ENCODE data around the gene DES.

DES gene

DNA sequence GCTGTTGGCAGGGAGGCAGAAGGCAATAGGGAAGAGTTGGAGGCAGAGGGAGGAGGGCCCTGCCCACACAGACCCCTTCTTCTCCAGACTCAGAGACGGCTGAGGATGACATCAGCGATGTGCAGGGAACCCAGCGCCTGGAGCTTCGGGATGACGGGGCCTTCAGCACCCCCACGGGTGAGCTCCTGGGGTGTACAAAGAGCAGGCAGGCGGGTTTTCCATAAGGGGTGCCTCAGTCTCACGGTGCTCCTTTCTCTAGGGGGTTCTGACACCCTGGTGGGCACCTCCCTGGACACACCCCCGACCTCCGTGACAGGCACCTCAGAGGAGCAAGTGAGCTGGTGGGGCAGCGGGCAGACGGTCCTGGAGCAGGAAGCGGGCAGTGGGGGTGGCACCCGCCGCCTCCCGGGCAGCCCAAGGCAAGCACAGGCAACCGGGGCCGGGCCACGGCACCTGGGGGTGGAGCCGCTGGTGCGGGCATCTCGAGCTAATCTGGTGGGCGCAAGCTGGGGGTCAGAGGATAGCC is 26.5 kb downstream of the DES start:
- no peak overlapping the region for H3K27ac Mint-ChIP-seq
- peaks cover 10% of the 10 kb centered on the region for H3K4me1 Mint-ChIP-seq (ENCODE audit: low read depth)
- H3K36me3 Mint-ChIP-seq (ENCODE audit: low read depth) = no peaks in the 10 kb centered on the region
- H3K4me3 Mint-ChIP-seq = no peak overlapping the region
- no peak for DNase-seq (ENCODE audit: low spot score)
- H3K27me3 Mint-ChIP-seq (ENCODE audit: low read depth) = peaks cover 57% of the 10 kb centered on the region
- no peaks in the 10 kb centered on the region for H3K9me3 Mint-ChIP-seq

DNA sequence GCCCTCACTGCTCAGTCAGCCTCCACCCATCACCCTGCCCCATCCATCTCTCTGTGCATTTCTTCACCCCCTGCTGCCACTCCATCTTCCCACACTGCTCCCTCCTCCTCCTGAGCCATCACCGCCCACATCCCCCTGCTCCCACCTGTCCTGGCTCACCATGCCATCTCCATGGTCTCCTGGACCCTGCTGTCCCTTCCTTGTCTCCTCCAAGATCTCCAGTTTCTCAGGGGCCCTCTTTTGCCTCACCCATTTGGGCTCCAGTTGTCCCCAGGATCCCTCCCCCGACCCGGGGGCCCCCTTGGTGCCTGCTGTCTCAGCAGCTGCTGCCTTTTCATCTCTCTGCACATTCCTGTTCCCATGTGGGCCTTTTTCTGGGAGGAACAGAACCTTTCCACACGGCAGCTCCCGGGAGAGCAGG is 27.1 kb downstream of the DES start:
- Mint-ChIP-seq H3K36me3 (ENCODE audit: low read depth) (no peaks in the 10 kb centered on the region), H3K27ac (no peak overlapping the region), H3K27me3 (ENCODE audit: low read depth) (peaks cover 63% of the 10 kb centered on the region), H3K4me1 (ENCODE audit: low read depth) (peaks cover 10% of the 10 kb centered on the region), H3K9me3 (no peaks in the 10 kb centered on the region), H3K4me3 (no peak overlapping the region)
- no peak for DNase-seq (ENCODE audit: low spot score)

DNA sequence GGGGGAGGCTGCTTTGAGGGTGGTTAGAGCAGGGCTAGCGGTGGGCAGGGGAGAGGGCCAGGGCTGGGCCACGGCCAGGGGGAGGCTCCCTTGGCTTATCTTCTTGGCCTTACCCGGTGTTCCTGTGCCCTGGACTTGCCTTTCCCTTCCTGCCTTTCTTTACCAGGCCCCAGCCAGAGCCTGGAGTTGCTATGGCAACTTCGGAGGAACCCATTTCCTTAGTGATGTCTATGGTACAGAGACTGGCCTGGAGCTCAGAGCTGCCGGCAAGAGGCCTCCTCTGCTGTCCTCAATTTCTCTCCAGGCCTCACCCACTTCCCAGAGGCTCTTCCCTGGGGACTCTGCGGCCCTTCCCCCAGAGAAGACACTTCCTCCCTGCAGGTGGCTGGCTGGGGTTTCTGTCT is 27.9 kb downstream of the DES start:
- no peak for DNase-seq (ENCODE audit: low spot score)
- Mint-ChIP-seq H3K9me3 (no peaks in the 10 kb centered on the region), H3K4me3 (no peak overlapping the region), H3K36me3 (ENCODE audit: low read depth) (no peaks in the 10 kb centered on the region), H3K4me1 (ENCODE audit: low read depth) (peaks cover 7% of the 10 kb centered on the region), H3K27me3 (ENCODE audit: low read depth) (peaks cover 64% of the 10 kb centered on the region), H3K27ac (no peak overlapping the region)

DNA sequence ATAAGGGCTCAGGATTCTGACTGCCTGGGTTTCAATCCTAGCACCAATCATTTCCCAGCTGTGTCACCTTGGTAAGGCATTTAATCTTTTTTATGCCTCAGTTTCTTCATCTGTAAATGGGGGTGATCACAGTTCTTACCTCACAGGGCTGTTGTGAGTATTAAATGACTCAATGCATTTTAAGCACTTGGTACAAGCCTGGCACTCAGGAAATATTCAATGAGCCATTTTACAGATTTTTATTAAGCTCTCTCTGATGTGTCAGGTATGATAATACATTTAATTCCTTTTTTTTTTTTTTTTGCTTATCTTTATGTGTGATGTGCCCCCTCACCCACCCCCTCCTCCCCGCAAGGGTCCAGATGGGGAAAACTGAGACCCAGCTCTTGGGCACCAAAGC is 28.5 kb downstream of the DES start:
- peaks cover 59% of the 10 kb centered on the region for H3K27me3 Mint-ChIP-seq (ENCODE audit: low read depth)
- H3K9me3 Mint-ChIP-seq = no peaks in the 10 kb centered on the region
- no peaks in the 10 kb centered on the region for H3K36me3 Mint-ChIP-seq (ENCODE audit: low read depth)
- H3K4me3 Mint-ChIP-seq = no peak overlapping the region
- peaks cover 3% of the 10 kb centered on the region for H3K4me1 Mint-ChIP-seq (ENCODE audit: low read depth)
- DNase-seq (ENCODE audit: low spot score) = no peak
- no peak overlapping the region for H3K27ac Mint-ChIP-seq

DNA sequence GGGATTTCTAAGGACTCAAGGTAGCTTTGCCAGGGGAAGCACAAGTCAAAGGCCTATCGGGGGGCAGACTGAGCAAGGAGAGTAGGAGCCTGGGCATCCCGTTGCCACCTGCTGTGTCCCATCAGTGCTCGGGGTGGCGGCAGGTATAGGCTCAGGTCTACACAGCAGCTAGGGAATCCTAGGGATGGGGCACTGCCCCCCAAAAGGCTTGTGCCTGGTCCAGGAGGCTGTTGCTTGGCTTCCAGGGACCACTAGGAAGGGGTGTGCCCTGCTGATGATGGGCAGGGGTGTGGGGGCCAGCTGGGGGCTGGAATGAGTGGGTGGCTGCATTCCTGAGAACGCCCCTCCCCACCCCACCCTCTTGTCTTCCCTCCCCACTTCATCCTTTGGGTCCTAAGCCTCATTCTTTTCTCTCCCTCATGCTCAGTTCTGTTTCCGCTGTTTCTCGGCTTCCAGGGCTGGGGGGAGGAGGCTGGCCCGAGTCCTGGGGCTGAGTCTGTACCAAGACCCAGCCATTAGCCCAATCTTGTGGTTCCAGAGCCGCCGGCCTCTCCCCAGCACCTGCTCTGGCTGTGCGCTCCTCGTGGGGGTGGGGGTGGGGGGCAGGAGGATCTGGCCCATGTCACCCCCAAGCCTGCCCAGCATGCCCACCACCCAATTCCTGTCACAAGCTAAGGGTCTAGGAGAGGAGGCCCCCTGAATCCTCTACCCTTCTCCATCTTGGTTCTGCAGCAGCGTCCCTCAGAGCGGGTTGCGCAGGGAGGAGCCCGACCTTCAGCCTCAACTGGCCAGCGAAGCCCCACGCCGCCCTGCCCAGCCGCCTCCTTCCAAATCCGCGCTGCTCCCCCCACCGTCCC is 29.3 kb downstream of the DES start:
- Mint-ChIP-seq H3K9me3 (no peaks in the 10 kb centered on the region), H3K27me3 (ENCODE audit: low read depth) (peaks cover 57% of the 10 kb centered on the region), H3K4me1 (ENCODE audit: low read depth) (peaks cover 3% of the 10 kb centered on the region), H3K36me3 (ENCODE audit: low read depth) (no peaks in the 10 kb centered on the region), H3K27ac (no peak overlapping the region), H3K4me3 (no peak overlapping the region)
- no peak for DNase-seq (ENCODE audit: low spot score)

DNA sequence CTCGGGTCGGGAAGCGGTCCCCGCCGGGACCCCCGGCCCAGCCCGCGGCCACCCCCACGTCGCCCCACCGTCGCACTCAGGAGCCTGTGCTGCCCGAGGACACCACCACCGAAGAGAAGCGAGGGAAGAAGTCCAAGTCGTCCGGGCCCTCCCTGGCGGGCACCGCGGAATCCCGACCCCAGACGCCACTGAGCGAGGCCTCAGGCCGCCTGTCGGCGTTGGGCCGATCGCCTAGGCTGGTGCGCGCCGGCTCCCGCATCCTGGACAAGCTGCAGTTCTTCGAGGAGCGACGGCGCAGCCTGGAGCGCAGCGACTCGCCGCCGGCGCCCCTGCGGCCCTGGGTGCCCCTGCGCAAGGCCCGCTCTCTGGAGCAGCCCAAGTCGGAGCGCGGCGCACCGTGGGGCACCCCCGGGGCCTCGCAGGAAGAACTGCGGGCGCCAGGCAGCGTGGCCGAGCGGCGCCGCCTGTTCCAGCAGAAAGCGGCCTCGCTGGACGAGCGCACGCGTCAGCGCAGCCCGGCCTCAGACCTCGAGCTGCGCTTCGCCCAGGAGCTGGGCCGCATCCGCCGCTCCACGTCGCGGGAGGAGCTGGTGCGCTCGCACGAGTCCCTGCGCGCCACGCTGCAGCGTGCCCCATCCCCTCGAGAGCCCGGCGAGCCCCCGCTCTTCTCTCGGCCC is 30.1 kb downstream of the DES start:
- H3K4me1 Mint-ChIP-seq (ENCODE audit: low read depth) = no peaks in the 10 kb centered on the region
- H3K4me3 Mint-ChIP-seq = no peak overlapping the region
- no peak for DNase-seq (ENCODE audit: low spot score)
- H3K36me3 Mint-ChIP-seq (ENCODE audit: low read depth) = no peaks in the 10 kb centered on the region
- H3K27me3 Mint-ChIP-seq (ENCODE audit: low read depth) = peaks cover 56% of the 10 kb centered on the region
- H3K27ac Mint-ChIP-seq = no peak overlapping the region
- H3K9me3 Mint-ChIP-seq = no peaks in the 10 kb centered on the region

DNA sequence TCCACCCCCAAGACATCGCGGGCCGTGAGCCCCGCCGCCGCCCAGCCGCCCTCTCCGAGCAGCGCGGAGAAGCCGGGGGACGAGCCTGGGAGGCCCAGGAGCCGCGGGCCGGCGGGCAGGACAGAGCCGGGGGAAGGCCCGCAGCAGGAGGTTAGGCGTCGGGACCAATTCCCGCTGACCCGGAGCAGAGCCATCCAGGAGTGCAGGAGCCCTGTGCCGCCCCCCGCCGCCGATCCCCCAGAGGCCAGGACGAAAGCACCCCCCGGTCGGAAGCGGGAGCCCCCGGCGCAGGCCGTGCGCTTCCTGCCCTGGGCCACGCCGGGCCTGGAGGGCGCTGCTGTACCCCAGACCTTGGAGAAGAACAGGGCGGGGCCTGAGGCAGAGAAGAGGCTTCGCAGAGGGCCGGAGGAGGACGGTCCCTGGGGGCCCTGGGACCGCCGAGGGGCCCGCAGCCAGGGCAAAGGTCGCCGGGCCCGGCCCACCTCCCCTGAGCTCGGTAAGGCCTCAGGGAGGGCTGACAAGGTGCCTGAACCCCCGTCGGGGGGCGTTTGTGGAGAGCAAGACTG is 30.7 kb downstream of the DES start:
- no peak overlapping the region for H3K4me3 Mint-ChIP-seq
- H3K4me1 Mint-ChIP-seq (ENCODE audit: low read depth) = no peaks in the 10 kb centered on the region
- no peak overlapping the region for H3K27ac Mint-ChIP-seq
- H3K9me3 Mint-ChIP-seq = no peaks in the 10 kb centered on the region
- no peak for DNase-seq (ENCODE audit: low spot score)
- H3K27me3 Mint-ChIP-seq (ENCODE audit: low read depth) = peaks cover 54% of the 10 kb centered on the region
- no peaks in the 10 kb centered on the region for H3K36me3 Mint-ChIP-seq (ENCODE audit: low read depth)

DNA sequence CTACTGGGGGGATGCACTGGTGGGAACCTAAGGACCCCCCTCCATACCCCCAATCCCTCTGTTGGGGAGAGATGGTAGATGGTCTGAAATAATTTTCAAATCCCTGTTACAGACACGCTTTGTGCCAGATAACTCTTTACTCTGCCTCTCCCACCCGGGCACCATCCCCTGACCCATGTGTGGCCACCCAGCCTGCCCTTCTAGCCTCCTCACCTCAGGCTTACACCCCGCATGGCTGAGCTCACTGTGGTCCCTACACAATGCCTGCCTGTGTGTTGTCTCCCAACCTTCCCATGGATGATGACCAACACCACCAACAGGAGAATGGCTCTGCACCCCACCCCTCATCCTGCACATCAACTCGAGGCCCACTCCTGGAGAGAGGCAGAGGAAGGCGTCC is 31.4 kb downstream of the DES start:
- Mint-ChIP-seq H3K4me3 (no peak overlapping the region), H3K27ac (no peak overlapping the region), H3K27me3 (ENCODE audit: low read depth) (peaks cover 49% of the 10 kb centered on the region)

DNA sequence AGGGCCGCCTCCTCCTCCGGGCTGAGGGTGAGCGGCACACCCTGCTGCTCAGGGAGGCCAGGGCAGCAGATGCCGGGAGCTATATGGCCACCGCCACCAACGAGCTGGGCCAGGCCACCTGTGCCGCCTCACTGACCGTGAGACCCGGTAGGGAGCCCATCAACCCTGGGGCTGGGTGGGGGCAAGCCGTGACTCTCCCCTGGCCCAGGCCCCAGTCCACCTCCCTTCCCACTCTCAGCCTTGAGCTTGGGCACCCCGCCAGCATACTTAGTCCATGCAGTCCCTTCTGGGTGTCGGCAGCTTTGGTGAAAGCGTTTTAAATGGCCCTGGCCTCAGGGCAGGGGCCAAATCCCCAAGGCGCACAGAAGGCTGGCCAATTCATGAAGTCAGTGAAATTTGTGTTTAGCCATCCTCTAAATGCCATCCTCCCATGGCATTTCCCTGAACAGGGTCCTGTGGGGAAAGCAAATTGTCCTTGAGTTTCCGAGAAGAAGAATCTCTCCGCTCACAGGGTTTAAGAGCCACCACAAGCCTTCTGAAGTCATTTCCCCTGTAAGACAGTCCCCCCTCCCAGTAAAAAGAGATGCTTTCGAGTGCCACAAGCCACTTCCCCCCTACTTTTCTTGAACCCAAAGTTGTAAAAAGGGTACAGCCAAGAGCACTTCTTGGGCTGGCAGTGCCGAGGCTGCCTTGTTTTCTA is 33.6 kb downstream of the DES start:
- H3K36me3 Mint-ChIP-seq (ENCODE audit: low read depth) = no peaks in the 10 kb centered on the region
- no peak for DNase-seq (ENCODE audit: low spot score)
- H3K4me1 Mint-ChIP-seq (ENCODE audit: low read depth) = no peaks in the 10 kb centered on the region
- peaks cover 35% of the 10 kb centered on the region for H3K27me3 Mint-ChIP-seq (ENCODE audit: low read depth)
- H3K27ac Mint-ChIP-seq = no peak overlapping the region
- H3K4me3 Mint-ChIP-seq = no peak overlapping the region
- no peaks in the 10 kb centered on the region for H3K9me3 Mint-ChIP-seq

More for the DNA sequence above, 31.4 kb downstream of the DES start:
- Mint-ChIP-seq H3K9me3 (no peaks in the 10 kb centered on the region), H3K4me1 (ENCODE audit: low read depth) (no peaks in the 10 kb centered on the region), H3K36me3 (ENCODE audit: low read depth) (no peaks in the 10 kb centered on the region)
- DNase-seq (ENCODE audit: low spot score) = no peak

DNA sequence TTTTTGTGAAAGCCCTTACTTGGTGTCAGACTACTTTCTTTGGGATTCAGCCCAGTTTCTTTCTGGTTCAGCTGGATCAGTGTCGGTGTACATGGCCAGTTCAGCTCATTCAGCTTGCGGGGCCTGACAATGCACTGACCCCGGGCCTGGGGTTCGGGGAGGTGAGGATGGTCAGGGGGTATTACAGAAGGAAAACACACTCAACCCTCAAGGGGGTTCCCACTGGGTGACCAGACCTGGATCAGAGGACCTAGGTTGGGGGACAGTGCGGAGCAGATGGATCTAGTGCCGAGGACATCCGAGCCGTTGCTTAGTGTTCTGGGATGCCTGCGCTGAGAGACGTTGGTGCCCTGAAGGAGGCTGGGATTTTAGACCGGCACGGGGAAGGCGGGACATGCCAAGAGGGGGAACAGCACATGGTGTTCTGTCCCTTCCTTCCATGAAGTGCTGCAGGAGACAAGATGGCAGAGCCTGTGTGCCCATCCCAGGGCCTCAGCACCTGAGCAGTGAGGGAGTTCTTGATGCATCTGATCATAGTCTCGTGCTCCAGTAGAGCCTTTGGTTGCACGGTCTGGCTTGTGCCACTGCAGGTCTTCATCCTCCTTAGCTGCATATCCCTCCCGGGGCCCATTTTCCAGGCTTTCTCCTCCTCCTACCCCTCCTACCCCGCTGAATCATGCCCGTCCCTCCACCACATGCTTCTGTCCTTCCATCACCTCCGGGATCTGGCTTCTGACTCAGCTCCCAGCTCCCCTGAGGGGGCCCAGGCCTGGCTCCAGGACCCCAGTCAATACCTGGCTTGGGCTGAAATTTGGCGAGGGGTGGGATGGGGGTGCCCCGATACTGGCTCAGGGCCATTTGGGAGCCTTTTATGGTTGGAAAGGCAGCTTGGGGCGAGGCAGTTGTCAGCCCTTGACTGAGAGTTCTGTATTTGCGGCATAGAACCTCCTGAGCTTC is 34.5 kb downstream of the DES start:
- Mint-ChIP-seq H3K36me3 (ENCODE audit: low read depth) (no peaks in the 10 kb centered on the region), H3K27ac (no peak overlapping the region), H3K4me1 (ENCODE audit: low read depth) (no peaks in the 10 kb centered on the region), H3K27me3 (ENCODE audit: low read depth) (peaks cover 28% of the 10 kb centered on the region), H3K4me3 (no peak overlapping the region), H3K9me3 (no peaks in the 10 kb centered on the region)
- DNase-seq (ENCODE audit: low spot score) = no peak

DNA sequence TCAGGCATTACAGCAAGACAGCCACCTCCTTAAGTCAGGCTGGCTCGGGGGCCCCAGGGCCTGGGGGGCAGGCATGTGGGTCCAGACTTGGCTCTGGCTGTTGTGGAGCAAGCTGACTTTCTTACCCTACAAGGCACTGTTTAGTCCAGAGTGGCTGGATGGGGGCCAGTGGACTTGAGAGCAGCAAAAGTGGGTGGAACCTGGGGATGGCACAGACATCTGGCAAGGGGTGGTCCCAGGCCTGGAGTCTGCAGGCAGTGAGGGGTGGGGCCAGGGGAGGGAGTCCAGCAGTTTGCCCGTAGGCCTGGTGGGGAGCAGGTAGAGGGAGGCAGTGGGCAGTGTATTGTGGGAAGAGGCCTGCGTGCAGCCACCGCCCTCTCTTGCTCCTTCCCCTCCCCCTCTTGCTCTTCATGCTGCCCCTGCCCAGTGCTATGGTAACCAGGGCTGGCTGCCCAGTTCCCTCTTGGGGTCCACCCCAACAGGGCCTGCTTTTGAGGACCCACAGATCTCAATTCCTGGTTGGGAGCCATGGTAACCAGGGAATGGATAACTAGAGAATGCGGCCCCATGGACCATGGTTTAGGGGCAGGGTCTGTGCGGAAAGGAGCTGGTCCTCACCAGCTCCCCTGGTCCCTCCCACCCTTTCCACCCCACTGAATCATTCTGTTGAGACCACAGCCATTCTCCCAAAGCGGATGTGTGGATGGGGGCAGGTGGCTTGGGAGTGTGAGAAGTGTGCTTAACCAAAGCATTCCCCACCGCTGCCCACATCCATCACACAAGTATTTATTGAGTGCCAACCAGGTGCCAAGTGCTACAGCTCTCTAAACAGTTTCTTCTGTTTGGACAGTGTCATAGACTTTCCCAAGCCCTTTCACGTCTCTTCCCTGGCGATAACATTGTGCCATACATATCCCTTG is 35.8 kb downstream of the DES start:
- Mint-ChIP-seq H3K27ac (no peak overlapping the region), H3K36me3 (ENCODE audit: low read depth) (no peaks in the 10 kb centered on the region), H3K9me3 (no peaks in the 10 kb centered on the region), H3K27me3 (ENCODE audit: low read depth) (peaks cover 28% of the 10 kb centered on the region), H3K4me3 (no peak overlapping the region), H3K4me1 (ENCODE audit: low read depth) (no peaks in the 10 kb centered on the region)
- no peak for DNase-seq (ENCODE audit: low spot score)

DNA sequence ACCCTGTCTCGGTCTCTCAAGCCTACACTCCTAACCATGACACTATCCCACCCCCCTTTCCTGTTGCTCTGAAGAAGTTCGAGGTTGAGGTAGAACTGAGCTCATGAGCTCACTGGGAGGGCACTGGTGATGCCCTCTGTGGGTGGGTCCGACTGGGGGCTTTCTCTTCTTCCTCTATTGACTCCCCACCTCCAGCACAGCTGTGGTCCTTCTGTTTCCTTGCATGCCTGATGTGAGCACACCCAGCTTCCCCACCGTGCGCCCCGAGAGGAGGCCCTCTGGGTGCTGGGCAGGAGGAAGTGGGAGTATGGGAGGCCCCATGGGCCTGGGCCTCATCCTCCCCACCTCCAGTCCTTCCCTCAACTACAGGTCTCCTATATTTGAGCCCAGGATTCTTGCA is 37.4 kb downstream of the DES start:
- Mint-ChIP-seq H3K36me3 (ENCODE audit: low read depth) (no peaks in the 10 kb centered on the region), H3K27ac (no peak overlapping the region), H3K27me3 (ENCODE audit: low read depth) (peaks cover 13% of the 10 kb centered on the region), H3K4me3 (no peak overlapping the region), H3K9me3 (no peaks in the 10 kb centered on the region), H3K4me1 (ENCODE audit: low read depth) (no peaks in the 10 kb centered on the region)
- no peak for DNase-seq (ENCODE audit: low spot score)
